Liver (tissue), 3 donors: ENCODE data around the gene UMPS.

Experiments
- EGR1 ChIP-seq, 2 donors: IDR thresholded peaks; 2 replicates each; pipeline ENCODE4 v1.6.1; 2016 to 2018; ENCODE audit warnings: antibody characterized with exemption in 2 of 2, low read depth in 2 of 2
- HNF4A ChIP-seq, 2 donors: conservative IDR thresholded peaks; 2 replicates each; pipeline ENCODE4 v1.6.1; 2016; ENCODE audit warnings: antibody characterized with exemption in 2 of 2, mild to moderate bottlenecking in 2 of 2
- MAX ChIP-seq: IDR thresholded peaks from 2 replicates; pipeline ENCODE4 v1.6.1; 2016; ENCODE audit warnings: antibody characterized with exemption
- RAD21 ChIP-seq, 2 donors: IDR thresholded peaks; 2 replicates each; pipeline ENCODE4 v1.6.1; 2016; ENCODE audit warnings: antibody characterized with exemption in 2 of 2, mild to moderate bottlenecking in 2 of 2
- REST ChIP-seq: IDR thresholded peaks from 2 replicates; pipeline ENCODE4 v1.6.1; 2016; ENCODE audit warnings: antibody characterized with exemption, mild to moderate bottlenecking
- RXRA ChIP-seq, 2 donors: IDR thresholded peaks; 2 replicates each; pipeline ENCODE4 v1.6.1; 2017 to 2018; ENCODE audit warnings: antibody characterized with exemption in 2 of 2, mild to moderate bottlenecking in 1 of 2
- SP1 ChIP-seq: IDR thresholded peaks from 2 replicates; pipeline ENCODE4 v1.6.1; 2018; ENCODE audit warnings: antibody characterized with exemption, mild to moderate bottlenecking
- TAF1 ChIP-seq: conservative IDR thresholded peaks from 2 replicates; pipeline ENCODE4 v1.6.1; 2016; ENCODE audit warnings: antibody characterized with exemption, mild to moderate bottlenecking
- YY1 ChIP-seq: IDR thresholded peaks from 2 replicates; pipeline ENCODE4 v1.6.1; 2016; ENCODE audit warnings: antibody characterized with exemption, mild to moderate bottlenecking
- TF ChIP-seq, protein P1 (sequence below): fragments of 150-350 bp; IDR thresholded peaks from 2 replicates; pipeline ENCODE4 v1.5.1; 2017; ENCODE audit warnings: improper control_type of control experiment, low read depth, low read length; ENCODE audit not compliant: missing input control
- donor health status: healthy.
- donor health status: healthy.

DNA sequence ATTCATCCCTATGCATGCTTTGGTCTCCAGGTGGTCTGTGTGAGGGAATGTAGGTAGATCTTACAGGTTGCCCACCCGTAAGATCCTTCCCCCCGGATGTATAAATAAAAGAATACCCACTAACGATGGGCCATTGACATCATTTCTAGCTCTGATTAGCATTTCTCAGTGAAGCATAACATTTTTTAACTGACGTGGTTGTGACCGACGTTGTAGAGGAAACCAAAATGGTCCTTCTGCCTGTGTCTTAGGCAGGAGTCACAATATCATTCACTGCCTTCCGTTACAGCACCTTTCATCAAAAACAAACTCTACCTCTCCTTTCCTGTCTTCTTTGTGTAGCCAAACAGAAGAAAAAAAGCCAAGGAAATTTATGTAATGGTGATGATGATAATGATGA lies 27.3 kb upstream of the UMPS start:
- no peak for TF ChIP-seq YY1
- TF ChIP-seq, protein P1, sequence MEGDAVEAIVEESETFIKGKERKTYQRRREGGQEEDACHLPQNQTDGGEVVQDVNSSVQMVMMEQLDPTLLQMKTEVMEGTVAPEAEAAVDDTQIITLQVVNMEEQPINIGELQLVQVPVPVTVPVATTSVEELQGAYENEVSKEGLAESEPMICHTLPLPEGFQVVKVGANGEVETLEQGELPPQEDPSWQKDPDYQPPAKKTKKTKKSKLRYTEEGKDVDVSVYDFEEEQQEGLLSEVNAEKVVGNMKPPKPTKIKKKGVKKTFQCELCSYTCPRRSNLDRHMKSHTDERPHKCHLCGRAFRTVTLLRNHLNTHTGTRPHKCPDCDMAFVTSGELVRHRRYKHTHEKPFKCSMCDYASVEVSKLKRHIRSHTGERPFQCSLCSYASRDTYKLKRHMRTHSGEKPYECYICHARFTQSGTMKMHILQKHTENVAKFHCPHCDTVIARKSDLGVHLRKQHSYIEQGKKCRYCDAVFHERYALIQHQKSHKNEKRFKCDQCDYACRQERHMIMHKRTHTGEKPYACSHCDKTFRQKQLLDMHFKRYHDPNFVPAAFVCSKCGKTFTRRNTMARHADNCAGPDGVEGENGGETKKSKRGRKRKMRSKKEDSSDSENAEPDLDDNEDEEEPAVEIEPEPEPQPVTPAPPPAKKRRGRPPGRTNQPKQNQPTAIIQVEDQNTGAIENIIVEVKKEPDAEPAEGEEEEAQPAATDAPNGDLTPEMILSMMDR: no peak
- no peak for TF ChIP-seq SP1
- no peak for TF ChIP-seq MAX
- no peak for TF ChIP-seq TAF1
- no peak for TF ChIP-seq EGR1 (IDR thresholded peaks at IDR 0.05; ENCODE audit: low read depth in 2 of 2)
- no peak for TF ChIP-seq RAD21 (IDR thresholded peaks at IDR 0.05)
- no peak for TF ChIP-seq REST
- TF ChIP-seq RXRA (IDR thresholded peaks at IDR 0.05): no peak
- no peak for TF ChIP-seq HNF4A (conservative IDR thresholded peaks at IDR 0.05)
